HPDE6-E6E7 (cell line): ENCODE measurements around the gene PIBF1.
"Not testable (repeated sequence)": the region's sequence is repeated elsewhere in the genome, so short reads cannot be mapped to it uniquely, and the experiment has no call there.

Experiments used
- DNase-seq: peaks from one replicate; pipeline ENCODE4 v3.0.0; 2011; ENCODE audit warnings: missing footprints; ENCODE audit errors: extremely low spot score

Gene PIBF1

GRCh38 chr13:72911981-72912380 is 130.0 kb downstream of the PIBF1 start:
- DNase-seq, result no peak

- DNase-seq, result no peak
Observed at GRCh38 chr13:72920097-72920496, 138.2 kb downstream of the PIBF1 start.

- DNase-seq, result no peak
Observed at GRCh38 chr13:72931311-72931710, 149.4 kb downstream of the PIBF1 start.

- no peak for DNase-seq
Observed at GRCh38 chr13:72932250-72932649, 150.3 kb downstream of the PIBF1 start.

- DNase-seq, result not testable (repeated sequence)
Observed at GRCh38 chr13:72946267-72946666, 164.3 kb downstream of the PIBF1 start.

GRCh38 chr13:72952529-72953141 is 170.7 kb downstream of the PIBF1 start:
- no peak for DNase-seq

GRCh38 chr13:72953391-72953965 is 171.5 kb downstream of the PIBF1 start:
- DNase-seq, result no peak

- DNase-seq, result peak; percentile 47
Observed at GRCh38 chr13:72959643-72960042, 177.7 kb downstream of the PIBF1 start.

GRCh38 chr13:72960114-72960513 is 178.2 kb downstream of the PIBF1 start:
- no peak for DNase-seq

GRCh38 chr13:72960541-72960940 is 178.6 kb downstream of the PIBF1 start:
- peak; percentile 34 for DNase-seq

- DNase-seq, result no peak
Observed at GRCh38 chr13:72963762-72964161, 181.8 kb downstream of the PIBF1 start.

GRCh38 chr13:72970301-72970880 is 188.5 kb downstream of the PIBF1 start:
- DNase-seq, result no peak

GRCh38 chr13:72970956-72971355 is 189.0 kb downstream of the PIBF1 start:
- DNase-seq, result peak; percentile 19

GRCh38 chr13:72973234-72973633 is 191.3 kb downstream of the PIBF1 start:
- DNase-seq, result no peak

GRCh38 chr13:72983085-72983768 is 201.3 kb downstream of the PIBF1 start:
- no peak for DNase-seq

GRCh38 chr13:72985610-72986009 is 203.7 kb downstream of the PIBF1 start:
- no peak for DNase-seq

- no peak for DNase-seq
Observed at GRCh38 chr13:72986197-72986596, 204.3 kb downstream of the PIBF1 start.

- DNase-seq, result no peak
Observed at GRCh38 chr13:72990953-72991352, 209.0 kb downstream of the PIBF1 start.

- DNase-seq, result no peak
Observed at GRCh38 chr13:72998012-72998411, 216.1 kb downstream of the PIBF1 start.

GRCh38 chr13:73000027-73000674 is 218.2 kb downstream of the PIBF1 start:
- peak; percentile 40 for DNase-seq

GRCh38 chr13:73001971-73002370 is 220.0 kb downstream of the PIBF1 start:
- no peak for DNase-seq

GRCh38 chr13:73011751-73012150 is 229.8 kb downstream of the PIBF1 start:
- no peak for DNase-seq
